Measurements from ENCODE around the gene EPHX1. TPM values are rescaled to one million over a fixed set of nuclear protein-coding genes. Genes with fewer than 3 reads are reported as not detected.

Gene EPHX1
- total RNA-seq, 1 donor from 2014 or later: 15.8 TPM

GRCh38 chr1:225847610-225848009 is 37.7 kb downstream of the EPHX1 start:
- Mint-ChIP-seq H3K27me3 (ENCODE audit: low read depth) (no peaks in the 10 kb centered on the region), H3K4me1 (peaks cover 16% of the 10 kb centered on the region), H3K4me3 (no peak overlapping the region), H3K9me3 (no peaks in the 10 kb centered on the region), H3K27ac (ENCODE audit: unreplicated experiment) (no peak overlapping the region), H3K36me3 (ENCODE audit: low read depth) (peaks cover 9% of the 10 kb centered on the region)
- no peak for DNase-seq (ENCODE audit: low read depth, low spot score)
- TF ChIP-seq, protein P1, sequence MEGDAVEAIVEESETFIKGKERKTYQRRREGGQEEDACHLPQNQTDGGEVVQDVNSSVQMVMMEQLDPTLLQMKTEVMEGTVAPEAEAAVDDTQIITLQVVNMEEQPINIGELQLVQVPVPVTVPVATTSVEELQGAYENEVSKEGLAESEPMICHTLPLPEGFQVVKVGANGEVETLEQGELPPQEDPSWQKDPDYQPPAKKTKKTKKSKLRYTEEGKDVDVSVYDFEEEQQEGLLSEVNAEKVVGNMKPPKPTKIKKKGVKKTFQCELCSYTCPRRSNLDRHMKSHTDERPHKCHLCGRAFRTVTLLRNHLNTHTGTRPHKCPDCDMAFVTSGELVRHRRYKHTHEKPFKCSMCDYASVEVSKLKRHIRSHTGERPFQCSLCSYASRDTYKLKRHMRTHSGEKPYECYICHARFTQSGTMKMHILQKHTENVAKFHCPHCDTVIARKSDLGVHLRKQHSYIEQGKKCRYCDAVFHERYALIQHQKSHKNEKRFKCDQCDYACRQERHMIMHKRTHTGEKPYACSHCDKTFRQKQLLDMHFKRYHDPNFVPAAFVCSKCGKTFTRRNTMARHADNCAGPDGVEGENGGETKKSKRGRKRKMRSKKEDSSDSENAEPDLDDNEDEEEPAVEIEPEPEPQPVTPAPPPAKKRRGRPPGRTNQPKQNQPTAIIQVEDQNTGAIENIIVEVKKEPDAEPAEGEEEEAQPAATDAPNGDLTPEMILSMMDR (conservative IDR thresholded peaks at IDR 0.05): no peak

GRCh38 chr1:225848030-225848955 is 38.4 kb downstream of the EPHX1 start:
- Mint-ChIP-seq H3K27ac (ENCODE audit: unreplicated experiment) (peak overlapping the region; percentile 61), H3K36me3 (ENCODE audit: low read depth) (peaks cover 9% of the 10 kb centered on the region), H3K27me3 (ENCODE audit: low read depth) (no peaks in the 10 kb centered on the region), H3K9me3 (no peaks in the 10 kb centered on the region), H3K4me1 (peaks cover 16% of the 10 kb centered on the region), H3K4me3 (peak overlapping the region; percentile 31)
- no peak for DNase-seq (ENCODE audit: low read depth, low spot score)
- TF ChIP-seq, protein P1 (conservative IDR thresholded peaks at IDR 0.05): no peak

- Mint-ChIP-seq H3K4me1 (peaks cover 16% of the 10 kb centered on the region), H3K4me3 (no peak overlapping the region), H3K9me3 (no peaks in the 10 kb centered on the region), H3K27me3 (ENCODE audit: low read depth) (no peaks in the 10 kb centered on the region), H3K27ac (ENCODE audit: unreplicated experiment) (no peak overlapping the region), H3K36me3 (ENCODE audit: low read depth) (peaks cover 12% of the 10 kb centered on the region)
- TF ChIP-seq, protein P1 (conservative IDR thresholded peaks at IDR 0.05): no peak
- no peak for DNase-seq (ENCODE audit: low read depth, low spot score)
Measured at GRCh38 chr1:225849925-225850324, 40.0 kb downstream of the EPHX1 start.

DNA sequence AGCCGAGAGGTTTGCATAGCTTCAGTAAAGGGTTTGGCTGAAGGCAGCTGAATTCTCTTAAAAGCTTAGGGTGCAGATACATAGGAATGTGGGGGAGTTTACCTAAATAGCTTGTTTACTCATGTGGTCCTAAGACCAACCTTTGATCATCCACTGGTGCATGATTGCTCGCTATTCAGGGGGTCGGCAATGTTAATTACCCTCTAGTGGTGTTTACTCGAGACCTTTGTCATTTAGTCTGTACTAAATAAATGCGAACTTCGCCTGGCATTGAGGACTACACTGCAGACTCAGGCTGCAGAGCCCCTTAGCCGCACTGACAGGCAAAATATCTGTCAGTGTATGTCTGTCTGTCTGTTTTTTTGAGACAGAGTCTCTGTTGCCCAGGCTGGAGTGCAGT is 40.4 kb downstream of the EPHX1 start:
- Mint-ChIP-seq H3K4me1 (peaks cover 16% of the 10 kb centered on the region), H3K27me3 (ENCODE audit: low read depth) (no peaks in the 10 kb centered on the region), H3K9me3 (no peaks in the 10 kb centered on the region), H3K4me3 (no peak overlapping the region), H3K36me3 (ENCODE audit: low read depth) (peaks cover 12% of the 10 kb centered on the region), H3K27ac (ENCODE audit: unreplicated experiment) (no peak overlapping the region)
- DNase-seq (ENCODE audit: low read depth, low spot score): no peak
- TF ChIP-seq, protein P1 (conservative IDR thresholded peaks at IDR 0.05): no peak

GRCh38 chr1:225851805-225852204 is 41.9 kb downstream of the EPHX1 start:
- H3K9me3 Mint-ChIP-seq: no peaks in the 10 kb centered on the region
- H3K36me3 Mint-ChIP-seq (ENCODE audit: low read depth): peaks cover 12% of the 10 kb centered on the region
- H3K27me3 Mint-ChIP-seq (ENCODE audit: low read depth): no peaks in the 10 kb centered on the region
- H3K27ac Mint-ChIP-seq (ENCODE audit: unreplicated experiment): peak overlapping the region; percentile 92
- no peak overlapping the region for H3K4me3 Mint-ChIP-seq
- H3K4me1 Mint-ChIP-seq: peaks cover 16% of the 10 kb centered on the region
- TF ChIP-seq, protein P1 (conservative IDR thresholded peaks at IDR 0.05): no peak
- DNase-seq (ENCODE audit: low read depth, low spot score): no peak

Data from neural crest cell (in vitro differentiated cells).